ENCODE data around the gene KLHL26.

The KLHL26 gene

GRCh38 chr19:18610556-18611326 is 26.1 kb upstream of the KLHL26 start:
- H3K9me2 ChIP-seq (replicated peaks; ENCODE audit: insufficient read depth, low read length): no peaks in the 10 kb centered on the region

GRCh38 chr19:18611327-18612050 is 25.3 kb upstream of the KLHL26 start:
- no peaks in the 10 kb centered on the region for H3K36me3 ChIP-seq (ENCODE audit: low read length)
- no peak for TF ChIP-seq CTCF (IDR thresholded peaks at IDR 0.05; ENCODE audit: insufficient read depth, low read length, poor library complexity, severe bottlenecking)
- TF ChIP-seq EZH2phosphoT487 (conservative IDR thresholded peaks at IDR 0.05; ENCODE audit: low read length): no peak; the same call in 1 of the 2 replicates
- H3K9ac ChIP-seq (ENCODE audit: low read length): no peak overlapping the region
- no peak overlapping the region for H2AFZ ChIP-seq (ENCODE audit: low read depth, low read length, severe bottlenecking)
- H3K27ac ChIP-seq (ENCODE audit: low read depth, low read length): no peak overlapping the region
- no peaks in the 10 kb centered on the region for H3K79me2 ChIP-seq (ENCODE audit: insufficient read depth, low read length)
- no peaks in the 10 kb centered on the region for H3F3A ChIP-seq (ENCODE audit: insufficient read depth)
- peak overlapping the region; percentile 41 for H3K4me2 ChIP-seq (ENCODE audit: low read depth, low read length, poor library complexity, severe bottlenecking)
- H4K20me1 ChIP-seq (ENCODE audit: low read depth, low read length): no peaks in the 10 kb centered on the region
- peaks cover 8% of the 10 kb centered on the region; the same call in 1 of the 2 replicates for H3K27me3 ChIP-seq (ENCODE audit: low read length)
- no peaks in the 10 kb centered on the region for H3K9me2 ChIP-seq (replicated peaks; ENCODE audit: insufficient read depth, low read length)
- H3K4me3 ChIP-seq (ENCODE audit: insufficient read depth, low read length, poor library complexity, severe bottlenecking): no peak overlapping the region
- no peaks in the 10 kb centered on the region for H3K9me3 ChIP-seq (ENCODE audit: insufficient read depth, low read length)

More at GRCh38 chr19:18610556-18611326, 26.1 kb upstream of the KLHL26 start:
- Histone ChIP-seq H3K27ac (ENCODE audit: low read depth, low read length) (no peak overlapping the region), H3K27me3 (ENCODE audit: low read length) (peaks cover 8% of the 10 kb centered on the region; the same call in 1 of the 2 replicates), H3K36me3 (ENCODE audit: low read length) (no peaks in the 10 kb centered on the region), H3F3A (ENCODE audit: insufficient read depth) (no peaks in the 10 kb centered on the region), H3K4me3 (ENCODE audit: insufficient read depth, low read length, poor library complexity, severe bottlenecking) (no peak overlapping the region), H3K9me3 (ENCODE audit: insufficient read depth, low read length) (no peaks in the 10 kb centered on the region), H4K20me1 (ENCODE audit: low read depth, low read length) (no peaks in the 10 kb centered on the region), H3K9ac (ENCODE audit: low read length) (no peak overlapping the region), H3K4me2 (ENCODE audit: low read depth, low read length, poor library complexity, severe bottlenecking) (peak overlapping the region; percentile 25), H3K79me2 (ENCODE audit: insufficient read depth, low read length) (no peaks in the 10 kb centered on the region), H2AFZ (ENCODE audit: low read depth, low read length, severe bottlenecking) (no peak overlapping the region)
- TF ChIP-seq EZH2phosphoT487 (conservative IDR thresholded peaks at IDR 0.05; ENCODE audit: low read length) (peak; percentile 94), CTCF (IDR thresholded peaks at IDR 0.05; ENCODE audit: insufficient read depth, low read length, poor library complexity, severe bottlenecking) (no peak)

- Histone ChIP-seq H3K9me3 (ENCODE audit: insufficient read depth, low read length) (no peaks in the 10 kb centered on the region), H3F3A (ENCODE audit: insufficient read depth) (no peaks in the 10 kb centered on the region), H3K79me2 (ENCODE audit: insufficient read depth, low read length) (no peaks in the 10 kb centered on the region), H3K4me3 (ENCODE audit: insufficient read depth, low read length, poor library complexity, severe bottlenecking) (peak overlapping the region; percentile 18), H3K27me3 (ENCODE audit: low read length) (peaks cover 8% of the 10 kb centered on the region; the same call in 1 of the 2 replicates), H3K9ac (ENCODE audit: low read length) (no peak overlapping the region), H4K20me1 (ENCODE audit: low read depth, low read length) (no peaks in the 10 kb centered on the region), H2AFZ (ENCODE audit: low read depth, low read length, severe bottlenecking) (no peak overlapping the region), H3K9me2 (replicated peaks; ENCODE audit: insufficient read depth, low read length) (no peaks in the 10 kb centered on the region), H3K36me3 (ENCODE audit: low read length) (no peaks in the 10 kb centered on the region), H3K27ac (ENCODE audit: low read depth, low read length) (no peak overlapping the region), H3K4me2 (ENCODE audit: low read depth, low read length, poor library complexity, severe bottlenecking) (peak overlapping the region; percentile 41)
- TF ChIP-seq EZH2phosphoT487 (conservative IDR thresholded peaks at IDR 0.05; ENCODE audit: low read length): no peak
- no peak for TF ChIP-seq CTCF (IDR thresholded peaks at IDR 0.05; ENCODE audit: insufficient read depth, low read length, poor library complexity, severe bottlenecking)
Observed at GRCh38 chr19:18612051-18612771, 24.6 kb upstream of the KLHL26 start.

Measured in SU-DHL-6 (cell line).